HG02798 (cell line): Measurements from ENCODE around the gene PPIB.
"Not testable (repeated sequence)": the region's sequence is repeated elsewhere in the genome, so short reads cannot be mapped to it uniquely, and the experiment has no call there.

Experiments
- ATAC-seq: cut with Tn5 transposase; IDR thresholded peaks from one replicate; pipeline ENCODE4 v1.9.1; 2021; ENCODE audit warnings: mild to moderate bottlenecking; ENCODE audit not compliant: unreplicated experiment, poor library complexity

PPIB gene

DNA sequence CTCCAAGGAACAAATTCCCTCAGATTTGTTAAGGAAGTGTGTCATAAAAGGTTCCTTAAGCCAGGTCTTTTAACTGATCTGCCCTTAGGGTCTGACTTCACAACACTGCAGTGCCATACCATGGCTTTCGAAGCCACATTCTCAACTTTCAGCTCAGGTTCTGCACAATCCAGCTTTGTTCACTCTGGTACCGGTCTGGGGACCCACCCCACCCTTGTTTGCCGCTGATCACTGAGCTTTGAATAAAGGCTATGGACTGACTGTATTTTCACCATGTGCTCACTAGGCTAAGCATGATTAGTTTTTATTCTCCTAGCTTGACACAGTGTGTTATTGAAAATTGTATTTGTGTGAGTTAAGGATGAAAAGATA, 51.2 kb downstream of the PPIB start:
- ATAC-seq: no peak

DNA sequence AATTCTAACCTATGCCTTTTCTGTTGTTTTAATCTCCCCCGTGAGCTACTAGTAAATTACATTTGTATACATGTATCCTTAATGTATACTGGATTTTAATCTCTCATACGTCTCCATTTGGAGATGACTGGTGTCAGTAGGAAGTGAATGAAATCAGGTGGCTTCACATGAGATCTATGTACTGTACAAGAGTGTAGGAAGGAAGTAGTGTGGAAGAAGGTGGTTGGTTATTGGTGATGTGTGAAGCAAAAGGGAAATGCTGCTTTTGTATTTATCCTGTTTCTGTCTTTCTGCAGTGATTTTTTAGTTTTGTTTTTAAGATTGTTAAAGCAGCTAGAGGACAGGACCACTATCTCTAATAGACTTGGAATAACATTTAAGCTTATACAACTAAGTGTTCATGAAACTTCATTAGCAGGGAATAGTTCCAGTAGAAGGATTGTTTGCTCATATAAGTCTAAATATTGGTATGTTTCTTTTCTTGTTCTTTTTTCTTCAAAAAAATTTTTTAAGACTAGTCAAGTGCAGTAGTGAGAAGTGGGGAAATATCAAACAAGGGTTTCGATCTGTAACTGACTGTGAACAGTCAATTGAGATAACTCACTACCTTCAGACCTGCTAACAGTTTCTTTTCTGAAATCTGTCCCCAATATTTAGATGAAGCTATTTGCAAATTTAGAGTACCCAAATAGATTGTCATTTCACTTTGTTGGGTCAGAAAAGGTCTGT, 51.7 kb downstream of the PPIB start:
- peak; percentile 35 for ATAC-seq

DNA sequence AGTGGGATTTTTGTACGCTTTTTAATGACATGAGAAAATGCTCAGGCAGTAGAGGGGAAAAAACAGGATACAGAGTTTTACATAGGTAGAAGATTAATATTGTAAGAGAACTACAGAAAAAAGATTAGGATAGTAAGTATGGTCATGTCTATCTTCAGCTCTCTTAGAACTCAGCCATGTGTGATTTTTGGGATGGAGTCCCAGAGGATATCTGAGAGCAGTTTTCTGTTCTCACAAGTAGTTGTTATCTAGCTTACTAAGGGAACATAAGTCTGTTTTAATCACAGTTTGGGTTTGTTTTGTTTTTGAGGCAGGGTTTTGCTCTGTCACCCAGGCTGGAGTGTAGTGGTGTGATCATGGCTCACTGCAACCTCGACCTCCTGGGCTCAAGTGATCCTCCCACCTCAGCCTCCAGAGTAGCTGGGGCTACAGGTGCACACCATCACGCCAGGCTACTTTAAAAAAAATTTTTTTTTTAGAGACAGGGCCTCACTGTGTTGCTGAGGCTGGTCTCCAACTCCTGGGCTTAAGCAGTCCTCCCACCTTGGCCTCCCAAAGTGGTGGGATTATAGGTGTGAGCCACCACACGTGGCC, 52.6 kb downstream of the PPIB start:
- ATAC-seq: not testable (repeated sequence)

DNA sequence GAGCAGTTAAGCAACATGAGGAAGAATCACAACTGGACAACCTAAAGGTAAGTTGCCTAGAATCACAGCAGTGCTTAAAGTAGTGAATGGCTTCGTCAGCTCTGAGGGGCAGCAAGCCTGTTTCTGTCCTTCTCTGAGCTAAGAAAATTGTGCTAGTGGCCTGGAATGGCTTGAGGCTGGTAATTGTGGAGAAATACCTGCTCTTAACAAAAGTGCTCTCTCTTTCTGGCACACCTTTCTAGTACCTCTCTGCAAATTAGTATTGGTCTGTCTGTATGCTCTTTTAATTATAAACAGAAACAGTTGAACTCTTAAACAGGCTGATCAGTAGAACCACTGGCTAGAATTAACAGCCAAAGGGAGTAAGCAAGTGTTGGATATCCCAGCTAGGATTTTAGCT, 55.5 kb downstream of the PPIB start:
- no peak for ATAC-seq
